ENCODE results near the gene IL13RA1.

DNA sequence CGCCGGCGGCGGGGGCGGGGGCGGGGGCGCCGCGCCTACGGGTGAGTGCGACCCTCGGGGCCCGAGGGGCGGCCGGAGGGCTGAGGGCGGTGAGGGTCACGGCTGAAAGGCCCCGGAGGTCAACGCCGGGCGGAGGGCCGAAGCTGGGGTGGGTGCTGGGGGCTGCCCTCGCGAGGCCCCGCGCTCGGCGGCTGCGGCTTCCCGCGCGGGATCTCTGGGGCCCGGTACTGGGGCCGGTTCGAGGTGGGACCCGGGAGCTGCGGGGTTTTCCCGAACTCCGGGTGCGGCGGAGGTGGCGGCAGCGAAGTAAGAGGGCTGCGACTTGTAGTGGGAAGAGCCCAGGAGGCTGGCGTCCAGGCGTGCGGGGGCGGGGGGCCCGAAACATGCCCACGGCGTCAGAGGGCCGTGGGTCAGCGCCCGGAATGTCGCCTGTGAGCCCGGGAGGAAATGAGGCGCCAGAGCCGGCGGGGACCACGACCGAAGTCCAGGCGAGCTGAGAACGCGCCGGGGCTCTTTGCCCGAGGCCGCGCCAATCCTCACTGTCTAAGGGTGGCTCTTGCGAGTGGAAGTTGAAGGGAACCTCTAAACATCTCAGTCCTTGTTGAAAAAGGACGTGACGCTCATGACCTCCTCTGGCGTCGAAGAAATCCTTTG, 407 bp downstream of the IL13RA1 start:
- TF ChIP-seq, protein P1, sequence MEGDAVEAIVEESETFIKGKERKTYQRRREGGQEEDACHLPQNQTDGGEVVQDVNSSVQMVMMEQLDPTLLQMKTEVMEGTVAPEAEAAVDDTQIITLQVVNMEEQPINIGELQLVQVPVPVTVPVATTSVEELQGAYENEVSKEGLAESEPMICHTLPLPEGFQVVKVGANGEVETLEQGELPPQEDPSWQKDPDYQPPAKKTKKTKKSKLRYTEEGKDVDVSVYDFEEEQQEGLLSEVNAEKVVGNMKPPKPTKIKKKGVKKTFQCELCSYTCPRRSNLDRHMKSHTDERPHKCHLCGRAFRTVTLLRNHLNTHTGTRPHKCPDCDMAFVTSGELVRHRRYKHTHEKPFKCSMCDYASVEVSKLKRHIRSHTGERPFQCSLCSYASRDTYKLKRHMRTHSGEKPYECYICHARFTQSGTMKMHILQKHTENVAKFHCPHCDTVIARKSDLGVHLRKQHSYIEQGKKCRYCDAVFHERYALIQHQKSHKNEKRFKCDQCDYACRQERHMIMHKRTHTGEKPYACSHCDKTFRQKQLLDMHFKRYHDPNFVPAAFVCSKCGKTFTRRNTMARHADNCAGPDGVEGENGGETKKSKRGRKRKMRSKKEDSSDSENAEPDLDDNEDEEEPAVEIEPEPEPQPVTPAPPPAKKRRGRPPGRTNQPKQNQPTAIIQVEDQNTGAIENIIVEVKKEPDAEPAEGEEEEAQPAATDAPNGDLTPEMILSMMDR (IDR thresholded peaks at IDR 0.05; ENCODE audit: low read length): no peak
- TF ChIP-seq EZH2 (IDR thresholded peaks at IDR 0.05; ENCODE audit: borderline replicate concordance, low read length): no peak

Measured in OCI-LY1 (cell line).